Measurements from ENCODE around the gene FKBP8. TPM values are rescaled to one million over a fixed set of nuclear protein-coding genes. Genes with fewer than 3 reads are reported as not detected.

The FKBP8 gene
- total RNA-seq, 2 donors from 2014 or later = 189 to 224 TPM

DNA sequence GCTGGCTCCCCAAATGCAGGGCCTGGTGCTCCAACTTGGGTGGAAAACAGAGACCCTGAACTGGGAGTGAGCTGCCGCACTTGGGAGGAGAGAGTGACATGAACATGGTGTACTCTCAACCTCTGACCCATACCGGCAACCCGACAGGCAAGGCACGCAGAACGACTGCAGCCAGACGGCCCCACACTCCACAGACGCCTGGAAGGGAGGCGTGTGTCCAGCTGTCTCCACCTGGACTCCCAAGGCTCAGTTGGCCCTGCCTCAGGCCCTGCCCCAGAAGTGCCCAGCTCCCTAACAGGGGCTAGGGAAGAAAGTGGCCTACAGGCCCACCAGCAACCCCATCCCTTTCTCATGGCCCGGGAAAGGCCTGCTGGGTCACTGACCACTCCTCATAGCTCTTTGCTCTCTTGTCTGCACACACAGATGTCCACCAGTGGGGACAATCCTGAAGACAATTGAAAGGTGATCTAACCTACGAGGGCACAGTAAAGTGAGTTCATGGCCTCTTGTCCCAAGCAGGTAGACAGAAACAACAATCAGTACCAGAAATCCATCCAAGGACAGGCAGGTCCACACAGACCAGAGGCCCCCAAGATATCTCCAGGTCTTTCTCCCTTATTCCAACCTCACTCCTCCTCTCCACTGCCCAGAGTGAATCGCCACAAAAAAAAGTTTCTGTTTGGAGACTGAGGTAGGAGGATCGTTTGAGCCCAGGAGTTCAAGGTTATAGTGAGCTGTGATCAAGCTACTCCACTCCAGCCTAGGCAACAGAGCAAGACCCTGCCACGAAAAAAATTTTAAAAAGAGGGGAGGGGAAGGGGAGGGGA lies 49.7 kb downstream of the FKBP8 start:
- intact Hi-C loops (cut with DNase I) = no loop called here
- no peak for DNase-seq (ENCODE audit: low spot score)

DNA sequence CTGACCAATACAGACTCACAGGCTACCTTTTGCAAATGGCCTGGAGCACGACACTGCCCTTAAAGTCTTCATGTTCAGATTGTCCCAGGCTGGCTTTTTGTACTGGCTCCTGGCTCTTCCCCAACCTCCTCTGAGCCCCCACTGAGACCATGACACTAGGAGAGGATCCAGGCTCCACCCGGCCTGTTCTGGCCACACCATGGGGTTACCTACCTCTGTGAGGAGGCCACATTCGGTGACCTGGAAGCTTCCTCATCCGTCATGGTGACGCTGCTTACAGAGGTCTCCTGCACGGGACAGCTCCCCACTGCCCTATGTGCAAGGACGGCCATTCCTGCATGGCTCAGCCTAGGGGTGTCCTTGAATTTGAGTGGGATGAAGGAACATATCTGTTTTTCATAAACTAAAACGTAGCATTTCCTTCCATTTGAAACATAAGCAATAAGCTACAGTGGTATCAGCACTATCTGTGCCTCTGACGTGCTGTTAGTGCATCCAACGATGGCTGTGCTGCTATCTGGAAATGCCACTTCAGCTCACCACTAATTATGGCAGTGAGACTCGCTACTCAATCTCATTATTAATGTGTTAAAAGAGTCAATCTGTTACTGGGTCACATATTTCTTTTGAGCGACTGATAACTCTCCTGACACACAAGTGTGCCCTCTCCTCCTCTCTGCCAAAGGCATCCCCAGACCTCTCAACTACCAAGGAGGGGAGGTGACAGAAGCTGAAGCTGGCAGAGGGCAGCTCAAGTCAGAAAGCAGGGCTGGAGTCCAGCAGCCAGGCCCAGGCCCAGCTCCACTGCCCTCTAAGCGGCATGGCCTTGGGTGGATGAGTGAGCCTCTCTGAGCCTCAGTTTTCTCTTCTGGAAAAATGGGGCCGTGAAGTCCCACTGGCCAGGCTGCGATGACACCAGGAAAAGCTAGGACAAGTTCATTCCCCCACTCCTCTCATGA lies 51.1 kb downstream of the FKBP8 start:
- intact Hi-C loops (cut with DNase I) = no loop called here
- no peak for DNase-seq (ENCODE audit: low spot score)

GRCh38 chr19:18490728-18491127 lies 52.6 kb downstream of the FKBP8 start:
- DNase-seq (ENCODE audit: low spot score) = no peak
- intact Hi-C loops (cut with DNase I) = no loop called here

DNA sequence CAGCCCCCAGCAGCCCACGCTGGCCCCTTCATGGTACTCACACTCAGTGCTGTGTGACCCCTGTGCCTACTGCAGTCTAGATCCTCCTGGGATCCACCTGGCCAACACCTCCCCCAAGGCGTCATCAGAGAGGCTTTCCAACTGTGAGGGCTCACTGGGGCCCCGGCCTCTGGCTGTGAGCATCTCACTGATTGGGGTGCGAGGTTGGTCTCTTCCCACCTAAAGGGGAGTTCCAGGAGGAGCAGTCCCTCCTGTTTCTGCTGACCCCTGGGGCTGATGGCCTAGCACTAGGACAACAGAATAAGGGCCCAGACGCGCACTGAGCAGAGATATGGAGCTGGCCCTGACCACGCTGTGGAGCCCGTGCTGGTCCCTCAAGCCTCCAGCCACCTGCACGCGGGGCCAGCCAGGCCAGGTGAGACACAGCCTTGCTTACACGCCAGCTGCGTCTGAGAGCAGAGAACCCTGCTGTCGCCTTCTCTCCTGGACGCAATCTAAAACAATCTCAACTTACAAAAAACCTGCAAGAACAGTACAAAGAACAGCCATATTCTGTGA lies 53.7 kb downstream of the FKBP8 start:
- no peak for DNase-seq (ENCODE audit: low spot score)
- intact Hi-C loops (cut with DNase I) = no loop called here

DNA sequence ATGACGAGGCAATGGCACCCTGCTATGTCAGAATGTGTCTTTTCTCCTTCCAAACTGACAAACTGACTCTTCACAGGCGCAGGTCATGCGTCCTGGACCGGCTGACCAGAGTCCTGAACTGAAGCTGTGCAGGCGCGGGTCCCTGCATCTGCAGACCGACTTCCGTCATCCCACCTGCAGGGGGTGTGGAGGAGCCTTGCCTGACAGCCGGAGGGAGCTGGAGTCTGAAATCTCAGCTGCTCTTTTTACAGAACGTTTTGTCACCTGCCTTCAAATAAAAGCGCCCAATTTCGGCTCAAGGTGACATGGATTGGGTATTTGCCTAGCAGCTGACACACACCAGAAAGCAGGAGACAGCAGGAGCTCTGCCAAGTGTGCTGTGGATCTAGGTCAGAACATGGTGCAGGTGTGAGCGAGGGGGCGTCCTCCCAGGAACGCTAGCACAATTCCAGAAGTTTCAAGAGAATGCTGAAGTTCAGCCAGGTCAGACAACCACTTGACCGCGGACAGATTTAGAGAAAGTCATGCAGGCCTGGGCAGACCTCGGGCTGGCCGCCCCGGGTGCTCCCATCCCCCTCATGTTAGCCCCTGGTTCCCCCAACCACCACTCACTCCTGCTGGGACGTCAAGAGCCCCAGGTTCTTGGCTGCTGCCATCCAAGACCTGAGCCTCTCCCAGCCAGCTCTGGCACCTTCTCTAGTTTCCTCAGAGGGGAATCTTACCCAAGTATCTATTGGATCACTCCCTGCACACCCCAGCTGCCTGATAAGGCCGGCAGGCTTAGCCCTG lies 54.3 kb downstream of the FKBP8 start:
- intact Hi-C loops (cut with DNase I) = no loop called here
- DNase-seq (ENCODE audit: low spot score) = no peak

DNA sequence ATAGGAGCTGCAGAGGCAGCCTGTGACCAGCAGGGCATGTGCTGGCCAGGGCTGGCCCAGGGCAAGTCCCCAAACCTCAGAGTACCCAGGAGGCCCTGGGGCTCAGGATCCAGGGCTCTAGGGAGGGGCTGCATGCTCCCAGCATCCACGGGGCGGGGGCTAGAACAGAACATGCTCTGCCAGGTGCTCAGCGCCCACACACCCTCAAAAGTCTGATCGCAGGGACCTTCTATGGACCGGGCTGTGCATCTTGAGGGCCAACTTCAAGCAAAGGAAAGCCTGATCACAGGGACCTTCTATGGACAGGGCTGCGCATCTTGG lies 55.0 kb downstream of the FKBP8 start:
- DNase-seq (ENCODE audit: low spot score) = no peak
- intact Hi-C loops (cut with DNase I) = no loop called here

- intact Hi-C loops (cut with DNase I) = no loop called here
- DNase-seq (ENCODE audit: low spot score) = no peak
Observed at GRCh38 chr19:18487576-18488402, 55.6 kb downstream of the FKBP8 start.

- intact Hi-C loops (cut with DNase I) = no loop called here
- no peak for DNase-seq (ENCODE audit: low spot score)
Observed at GRCh38 chr19:18486746-18487145, 56.6 kb downstream of the FKBP8 start.

DNA sequence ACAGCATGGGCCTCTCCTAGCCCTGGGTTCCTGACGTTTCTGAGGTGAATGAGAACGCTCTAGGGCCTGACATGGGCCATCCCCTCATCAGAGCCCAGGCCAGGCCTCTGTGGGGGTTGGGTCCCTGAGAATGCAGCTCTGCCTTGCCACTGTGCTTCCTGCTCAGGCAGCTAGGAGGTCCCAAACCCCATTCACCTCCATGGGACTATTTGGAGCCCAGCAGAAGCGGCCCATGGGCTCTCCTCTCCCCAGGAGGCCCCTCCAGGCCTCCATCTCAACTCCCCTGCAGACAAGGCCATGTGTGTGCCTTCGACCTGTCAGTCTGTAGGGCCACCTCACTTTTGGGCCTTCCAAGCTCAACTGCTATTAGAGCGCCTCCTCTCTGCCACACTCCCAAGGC lies 58.4 kb downstream of the FKBP8 start:
- intact Hi-C loops (cut with DNase I) = no loop called here
- DNase-seq (ENCODE audit: low spot score) = no peak

DNA sequence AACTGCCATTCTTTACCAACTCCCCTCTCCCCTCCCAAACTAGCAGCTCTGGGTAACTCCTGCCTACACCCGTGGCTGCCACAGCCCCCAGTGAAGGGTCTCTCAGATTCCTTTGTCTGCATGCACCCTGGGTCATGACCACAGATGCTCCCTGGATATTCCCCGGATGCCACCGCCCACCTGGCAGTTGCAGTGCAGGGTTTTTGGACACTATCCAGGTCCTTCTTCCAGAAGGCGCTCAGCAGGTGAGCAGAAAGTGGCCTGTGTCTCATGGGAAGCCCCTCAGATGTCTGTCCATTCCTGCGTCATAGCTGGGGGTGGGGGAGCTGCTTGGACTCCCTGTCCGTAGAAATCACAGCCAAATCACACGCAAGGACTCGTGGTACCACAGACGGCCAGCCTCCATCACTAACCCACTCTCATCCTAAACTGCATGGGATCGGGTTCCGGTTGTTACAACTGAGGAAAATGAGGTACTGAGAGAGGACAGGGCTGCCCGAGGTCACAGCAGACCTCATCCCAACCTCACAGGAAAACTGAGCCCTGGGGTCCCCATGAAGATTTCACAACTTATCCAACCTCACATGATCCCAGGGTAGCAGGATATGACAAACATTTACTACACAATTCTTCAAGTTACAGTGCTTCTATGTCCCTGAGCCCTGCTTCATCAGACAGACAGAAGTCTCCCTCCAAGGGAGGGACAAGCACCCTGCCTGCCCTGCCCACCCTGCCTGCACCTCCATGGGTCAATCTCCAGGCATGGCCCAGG lies 60.1 kb downstream of the FKBP8 start:
- intact Hi-C loops (cut with DNase I) = no loop called here
- DNase-seq (ENCODE audit: low spot score) = no peak

Other genes with a start within 250 kb of the FKBP8 start
- gene LSM4, start 220.5 kb downstream of the FKBP8 start, total RNA-seq = 10 to 100 TPM; 44.4 to 46.9 TPM
- 10 to 100 TPM; 42.8 to 48.6 TPM for gene PGPEP1, start 203.0 kb downstream of the FKBP8 start, total RNA-seq
- 1 to 10 TPM; 3.1 to 4.5 TPM for gene GDF15, start 157.4 kb downstream of the FKBP8 start, total RNA-seq
- 10 to 100 TPM in 1 of 2 donors, 1 to 10 TPM in 1; 6.8 to 16.8 TPM for gene LRRC25, start 146.0 kb downstream of the FKBP8 start, total RNA-seq
- gene SSBP4, start 124.2 kb downstream of the FKBP8 start, total RNA-seq = 10 to 100 TPM; 54.4 to 56.9 TPM
- gene ISYNA1, start 105.4 kb downstream of the FKBP8 start, total RNA-seq = 10 to 100 TPM; 27.5 to 28.1 TPM
- gene ELL, start 21.5 kb downstream of the FKBP8 start, total RNA-seq = 10 to 100 TPM; 19.5 to 20.7 TPM
- gene KXD1, start 14.3 kb upstream of the FKBP8 start, total RNA-seq = 10 to 100 TPM; 63.9 to 75.2 TPM
- gene UBA52, start 28.3 kb upstream of the FKBP8 start, total RNA-seq = 100 to 1,000 TPM; 725 to 767 TPM
- 10 to 100 TPM; 38.0 to 48.1 TPM for gene REX1BD, start 45.2 kb upstream of the FKBP8 start, total RNA-seq
- 100 to 1,000 TPM; 154 to 436 TPM for gene CRLF1, start 63.2 kb upstream of the FKBP8 start, total RNA-seq
- 10 to 100 TPM in 1 of 2 donors, 1 to 10 TPM in 1; 2.8 to 14.5 TPM for gene TMEM59L, start 69.3 kb upstream of the FKBP8 start, total RNA-seq
- 10 to 100 TPM; 14.5 to 17.6 TPM for gene KLHL26, start 93.5 kb upstream of the FKBP8 start, total RNA-seq
- 10 to 100 TPM in 1 of 2 donors, 1 to 10 TPM in 1; 9.3 to 15.7 TPM for gene CRTC1, start 140.1 kb upstream of the FKBP8 start, total RNA-seq
- gene COMP, start 247.7 kb upstream of the FKBP8 start, total RNA-seq = 100 to 1,000 TPM in 1 of 2 donors, 10 to 100 TPM in 1; 72.2 to 403 TPM